ENCODE data around the gene CYLD.

The CYLD gene

GRCh38 chr16:50731989-50732832 lies 9.7 kb upstream of the CYLD start:
- H4K8ac ChIP-seq (ENCODE audit: low read depth, low read length), result no peak overlapping the region
- no peak overlapping the region for H2BK15ac ChIP-seq (replicated peaks; ENCODE audit: low read depth)
- H3K9ac ChIP-seq (ENCODE audit: low read length), result no peak overlapping the region
- no peak overlapping the region for H3K23ac ChIP-seq (ENCODE audit: low read length)
- H2BK120ac ChIP-seq (ENCODE audit: low read depth, low read length), result no peak overlapping the region
- H2AK5ac ChIP-seq (ENCODE audit: low read length), result no peak overlapping the region
- no peak overlapping the region for H3K4ac ChIP-seq (ENCODE audit: low read depth, low read length)
- no peak overlapping the region for H3K4me2 ChIP-seq (ENCODE audit: low read length)
- H3K79me1 ChIP-seq (ENCODE audit: low read length), result no peaks in the 10 kb centered on the region
- H3K36me3 ChIP-seq (ENCODE audit: control insufficient read depth, insufficient read depth, low read length), result no peaks in the 10 kb centered on the region
- no peak overlapping the region for H3K4me3 ChIP-seq (ENCODE audit: low read length)
- H3K27ac ChIP-seq (ENCODE audit: low read depth, low read length), result no peak overlapping the region
- no peaks in the 10 kb centered on the region for H3K27me3 ChIP-seq (ENCODE audit: insufficient read depth, low read length, poor library complexity)
- no peaks in the 10 kb centered on the region for H3K79me2 ChIP-seq (ENCODE audit: control insufficient read depth, insufficient read depth, low read length)
- H3K18ac ChIP-seq (ENCODE audit: low read length), result no peak overlapping the region
- no peak for DNase-seq
- H4K5ac ChIP-seq (ENCODE audit: low read length), result no peak overlapping the region
- no peaks in the 10 kb centered on the region for H3K4me1 ChIP-seq (ENCODE audit: control insufficient read depth, low read depth, low read length)
- no CpG with 5 or more reads among the region's 10 CpGs for WGBS (ENCODE audit: extremely low coverage, insufficient coverage, low lambda C conversion rate)
- H2BK5ac ChIP-seq (ENCODE audit: low read length), result no peak overlapping the region
- H3K56ac ChIP-seq (ENCODE audit: low read length), result no peak overlapping the region

GRCh38 chr16:50733468-50733867 lies 8.4 kb upstream of the CYLD start:
- no peak overlapping the region for H2BK120ac ChIP-seq (ENCODE audit: low read depth, low read length)
- H3K56ac ChIP-seq (ENCODE audit: low read length), result no peak overlapping the region
- H2AK5ac ChIP-seq (ENCODE audit: low read length), result no peak overlapping the region
- H3K4ac ChIP-seq (ENCODE audit: low read depth, low read length), result no peak overlapping the region
- no peaks in the 10 kb centered on the region for H3K79me1 ChIP-seq (ENCODE audit: low read length)
- H3K23ac ChIP-seq (ENCODE audit: low read length), result no peak overlapping the region
- H3K27ac ChIP-seq (ENCODE audit: low read depth, low read length), result no peak overlapping the region
- WGBS (ENCODE audit: extremely low coverage, insufficient coverage, low lambda C conversion rate), result no CpG with 5 or more reads among the region's 7 CpGs
- H3K36me3 ChIP-seq (ENCODE audit: control insufficient read depth, insufficient read depth, low read length), result no peaks in the 10 kb centered on the region
- no peak overlapping the region for H2BK15ac ChIP-seq (replicated peaks; ENCODE audit: low read depth)
- DNase-seq, result no peak
- no peak overlapping the region for H3K9ac ChIP-seq (ENCODE audit: low read length)
- no peak overlapping the region for H3K4me2 ChIP-seq (ENCODE audit: low read length)
- no peak overlapping the region for H3K4me3 ChIP-seq (ENCODE audit: low read length)
- H3K79me2 ChIP-seq (ENCODE audit: control insufficient read depth, insufficient read depth, low read length), result no peaks in the 10 kb centered on the region
- no peak overlapping the region for H4K5ac ChIP-seq (ENCODE audit: low read length)
- no peaks in the 10 kb centered on the region for H3K27me3 ChIP-seq (ENCODE audit: insufficient read depth, low read length, poor library complexity)
- no peaks in the 10 kb centered on the region for H3K4me1 ChIP-seq (ENCODE audit: control insufficient read depth, low read depth, low read length)
- no peak overlapping the region for H4K8ac ChIP-seq (ENCODE audit: low read depth, low read length)
- no peak overlapping the region for H2BK5ac ChIP-seq (ENCODE audit: low read length)
- H3K18ac ChIP-seq (ENCODE audit: low read length), result no peak overlapping the region

- H3K79me2 ChIP-seq (ENCODE audit: control insufficient read depth, insufficient read depth, low read length), result no peaks in the 10 kb centered on the region
- no peak overlapping the region for H2AK5ac ChIP-seq (ENCODE audit: low read length)
- no peak overlapping the region for H3K56ac ChIP-seq (ENCODE audit: low read length)
- H3K4me2 ChIP-seq (ENCODE audit: low read length), result no peak overlapping the region
- no peak overlapping the region for H3K23ac ChIP-seq (ENCODE audit: low read length)
- no peaks in the 10 kb centered on the region for H3K27me3 ChIP-seq (ENCODE audit: insufficient read depth, low read length, poor library complexity)
- no peak overlapping the region for H4K5ac ChIP-seq (ENCODE audit: low read length)
- no peaks in the 10 kb centered on the region for H3K36me3 ChIP-seq (ENCODE audit: control insufficient read depth, insufficient read depth, low read length)
- no peak overlapping the region for H3K18ac ChIP-seq (ENCODE audit: low read length)
- no peak overlapping the region for H3K9ac ChIP-seq (ENCODE audit: low read length)
- H2BK120ac ChIP-seq (ENCODE audit: low read depth, low read length), result no peak overlapping the region
- no peak for DNase-seq
- no peak overlapping the region for H3K4ac ChIP-seq (ENCODE audit: low read depth, low read length)
- no peak overlapping the region for H4K8ac ChIP-seq (ENCODE audit: low read depth, low read length)
- H3K4me1 ChIP-seq (ENCODE audit: control insufficient read depth, low read depth, low read length), result no peaks in the 10 kb centered on the region
- no peak overlapping the region for H2BK5ac ChIP-seq (ENCODE audit: low read length)
- no peak overlapping the region for H2BK15ac ChIP-seq (replicated peaks; ENCODE audit: low read depth)
- no peak overlapping the region for H3K4me3 ChIP-seq (ENCODE audit: low read length)
- no CpG with 5 or more reads among the region's 7 CpGs for WGBS (ENCODE audit: extremely low coverage, insufficient coverage, low lambda C conversion rate)
- no peaks in the 10 kb centered on the region for H3K79me1 ChIP-seq (ENCODE audit: low read length)
- no peak overlapping the region for H3K27ac ChIP-seq (ENCODE audit: low read depth, low read length)
Observed at GRCh38 chr16:50735629-50736122, 6.2 kb upstream of the CYLD start.

- H3K79me2 ChIP-seq (ENCODE audit: control insufficient read depth, insufficient read depth, low read length), result no peaks in the 10 kb centered on the region
- no peak overlapping the region for H3K23ac ChIP-seq (ENCODE audit: low read length)
- no CpG with 5 or more reads among the region's 9 CpGs for whole genome bisulfite sequencing (ENCODE audit: extremely low coverage, insufficient coverage, low lambda C conversion rate)
- H3K36me3 ChIP-seq (ENCODE audit: control insufficient read depth, insufficient read depth, low read length), result no peaks in the 10 kb centered on the region
- H3K27ac ChIP-seq (ENCODE audit: low read depth, low read length), result no peak overlapping the region
- H3K27me3 ChIP-seq (ENCODE audit: insufficient read depth, low read length, poor library complexity), result no peaks in the 10 kb centered on the region
- H3K9ac ChIP-seq (ENCODE audit: low read length), result no peak overlapping the region
- H2BK5ac ChIP-seq (ENCODE audit: low read length), result no peak overlapping the region
- no peak overlapping the region for H2AK5ac ChIP-seq (ENCODE audit: low read length)
- no peak overlapping the region for H3K4me3 ChIP-seq (ENCODE audit: low read length)
- no peak overlapping the region for H4K8ac ChIP-seq (ENCODE audit: low read depth, low read length)
- H3K79me1 ChIP-seq (ENCODE audit: low read length), result no peaks in the 10 kb centered on the region
- no peak for DNase-seq
- no peak overlapping the region for H3K4ac ChIP-seq (ENCODE audit: low read depth, low read length)
- peaks cover 2% of the 10 kb centered on the region for H3K4me1 ChIP-seq (ENCODE audit: control insufficient read depth, low read depth, low read length)
- no peak overlapping the region for H4K5ac ChIP-seq (ENCODE audit: low read length)
- H3K56ac ChIP-seq (ENCODE audit: low read length), result no peak overlapping the region
- H2BK120ac ChIP-seq (ENCODE audit: low read depth, low read length), result no peak overlapping the region
- no peak overlapping the region for H3K4me2 ChIP-seq (ENCODE audit: low read length)
- no peak overlapping the region for H3K18ac ChIP-seq (ENCODE audit: low read length)
- no peak overlapping the region for H2BK15ac ChIP-seq (replicated peaks; ENCODE audit: low read depth)
Observed at GRCh38 chr16:50736448-50736847, 5.4 kb upstream of the CYLD start.

- Histone ChIP-seq H3K18ac (ENCODE audit: low read length) (no peak overlapping the region), H3K4me2 (ENCODE audit: low read length) (no peak overlapping the region), H3K4ac (ENCODE audit: low read depth, low read length) (no peak overlapping the region), H3K79me2 (ENCODE audit: control insufficient read depth, insufficient read depth, low read length) (no peaks in the 10 kb centered on the region), H3K4me1 (ENCODE audit: control insufficient read depth, low read depth, low read length) (peaks cover 2% of the 10 kb centered on the region), H3K36me3 (ENCODE audit: control insufficient read depth, insufficient read depth, low read length) (no peaks in the 10 kb centered on the region), H3K23ac (ENCODE audit: low read length) (no peak overlapping the region), H4K5ac (ENCODE audit: low read length) (no peak overlapping the region), H3K79me1 (ENCODE audit: low read length) (no peaks in the 10 kb centered on the region), H3K27ac (ENCODE audit: low read depth, low read length) (no peak overlapping the region), H2AK5ac (ENCODE audit: low read length) (no peak overlapping the region), H4K8ac (ENCODE audit: low read depth, low read length) (no peak overlapping the region), H2BK15ac (replicated peaks; ENCODE audit: low read depth) (no peak overlapping the region), H3K9ac (ENCODE audit: low read length) (no peak overlapping the region), H3K4me3 (ENCODE audit: low read length) (no peak overlapping the region), H2BK120ac (ENCODE audit: low read depth, low read length) (no peak overlapping the region), H3K27me3 (ENCODE audit: insufficient read depth, low read length, poor library complexity) (no peaks in the 10 kb centered on the region), H3K56ac (ENCODE audit: low read length) (no peak overlapping the region), H2BK5ac (ENCODE audit: low read length) (no peak overlapping the region)
- no peak for DNase-seq
- no CpG with 5 or more reads among the region's 1 CpG for WGBS (ENCODE audit: extremely low coverage, insufficient coverage, low lambda C conversion rate)
Observed at GRCh38 chr16:50737420-50737959, 4.4 kb upstream of the CYLD start.

Data from mesendoderm (in vitro differentiated cells).